Posterior cingulate gyrus (tissue), 11 donors: Measurements from ENCODE around the gene INTS13.
"Not testable (repeated sequence)": the region's sequence is repeated elsewhere in the genome, so short reads cannot be mapped to it uniquely, and the experiment has no call there.

Source experiments
- DNase-seq, 10 donors: peaks; one replicate each; pipeline versions ENCODE4 v3.0.0 to v3.0.0-alpha.2; 2020 to 2021; ENCODE audit warnings: mixed read lengths in 3 of 10
- intact Hi-C: fragments of 100-400 bp; cut with DNase I; formaldehyde crosslinking; loops from one replicate; pipeline ENCODE4 v1.15.1; 2023

Gene INTS13

GRCh38 chr12:26936559-26937442, 980 bp downstream of the INTS13 start:
- DNase-seq: no peak
- intact Hi-C loops: loop anchor here (5.0 kb wide), 2 partner anchors 50 to 814 kb away; no protein-coding TSS in a partner anchor

- no peak for DNase-seq
- intact Hi-C loops: loop anchor here (5.0 kb wide), 2 partner anchors 49 to 814 kb away; no protein-coding TSS in a partner anchor
Observed at GRCh38 chr12:26935636-26936378, 2.0 kb downstream of the INTS13 start.

- intact Hi-C loops: no loop called here
Observed at GRCh38 chr12:26929590-26929989, 8.2 kb downstream of the INTS13 start.

GRCh38 chr12:26928661-26929060, 9.1 kb downstream of the INTS13 start:
- intact Hi-C loops: no loop called here
- DNase-seq: no peak

More at GRCh38 chr12:26929590-26929989, 8.2 kb downstream of the INTS13 start:
- no peak for DNase-seq

- DNase-seq: no peak
- intact Hi-C loops: no loop called here
Observed at GRCh38 chr12:26921886-26922285, 15.9 kb downstream of the INTS13 start.

- peak in 2 of 10 donors; percentile 13 to 28 for DNase-seq
- intact Hi-C loops: no loop called here
Observed at GRCh38 chr12:26919216-26919555, 18.6 kb downstream of the INTS13 start.

GRCh38 chr12:26918321-26919215, 19.2 kb downstream of the INTS13 start:
- intact Hi-C loops: no loop called here

GRCh38 chr12:26906704-26907103, 31.1 kb downstream of the INTS13 start:
- intact Hi-C loops: no loop called here

More at GRCh38 chr12:26918321-26919215, 19.2 kb downstream of the INTS13 start:
- DNase-seq: peak in 1 of 10 donors; percentile 64

GRCh38 chr12:26906024-26906423, 31.8 kb downstream of the INTS13 start:
- intact Hi-C loops: no loop called here

More at GRCh38 chr12:26906704-26907103, 31.1 kb downstream of the INTS13 start:
- no peak for DNase-seq

GRCh38 chr12:26903396-26903795, 34.4 kb downstream of the INTS13 start:
- DNase-seq, intact Hi-C loops: not testable (repeated sequence)

More at GRCh38 chr12:26906024-26906423, 31.8 kb downstream of the INTS13 start:
- no peak for DNase-seq

GRCh38 chr12:26896913-26897312, 40.9 kb downstream of the INTS13 start:
- intact Hi-C loops: no loop called here
- no peak for DNase-seq

- intact Hi-C loops: no loop called here
- DNase-seq: no peak
Observed at GRCh38 chr12:26895672-26896071, 42.1 kb downstream of the INTS13 start.

- no peak for DNase-seq
- intact Hi-C loops: no loop called here
Observed at GRCh38 chr12:26891704-26892103, 46.1 kb downstream of the INTS13 start.

- no peak for DNase-seq
- intact Hi-C loops: no loop called here
Observed at GRCh38 chr12:26890784-26891183, 47.0 kb downstream of the INTS13 start.

- peak; percentile 52 to 95 (median 84) for DNase-seq
- intact Hi-C loops: loop anchor here (2.0 to 5.0 kb wide), 2 partner anchors 32 to 52 kb away; partner anchors contain the start of genes FGFR1OP2 and INTS13
Observed at GRCh38 chr12:26884765-26885576, 52.8 kb downstream of the INTS13 start.

GRCh38 chr12:26880625-26881024, 57.2 kb downstream of the INTS13 start:
- no peak for DNase-seq
- intact Hi-C loops: no loop called here

GRCh38 chr12:26878661-26879119, 59.1 kb downstream of the INTS13 start:
- peak; percentile 20 to 92 (median 44) for DNase-seq

GRCh38 chr12:26874501-26875296, 63.1 kb downstream of the INTS13 start:
- no peak for DNase-seq

More at GRCh38 chr12:26878661-26879119, 59.1 kb downstream of the INTS13 start:
- intact Hi-C loops: no loop called here

More at GRCh38 chr12:26874501-26875296, 63.1 kb downstream of the INTS13 start:
- intact Hi-C loops: no loop called here
